Hepatocyte (in vitro differentiated cells): ENCODE data around the gene RASGRF1.

Source experiments
- CTCF ChIP-seq: fragments of 200-600 bp; sonication (generic); IDR thresholded peaks from 2 replicates; pipeline ENCODE4 v1.5.1; 2016; ENCODE audit warnings: antibody characterized with exemption, mild to moderate bottlenecking; ENCODE audit not compliant: poor library complexity
- EZH2 ChIP-seq: fragments of 200-600 bp; sonication (generic); IDR thresholded peaks from 2 replicates; pipeline ENCODE4 v1.6.1; 2016; ENCODE audit warnings: antibody characterized with exemption, mild to moderate bottlenecking, borderline replicate concordance
- EZH2phosphoT487 ChIP-seq: fragments of 200-600 bp; sonication (generic); IDR thresholded peaks from one replicate; pipeline ENCODE4 v1.6.1; 2018; ENCODE audit warnings: antibody characterized with exemption, mild to moderate bottlenecking, low read depth, moderate library complexity; ENCODE audit not compliant: unreplicated experiment, severe bottlenecking

- TF ChIP-seq EZH2: no peak
- TF ChIP-seq CTCF: no peak
- no peak for TF ChIP-seq EZH2phosphoT487
These were observed 143.1 kb downstream of the RASGRF1 start for GRCh38 chr15:78947506-78947905.
